ENCODE data around the gene MEN1. TPM values are rescaled to one million over a fixed set of nuclear protein-coding genes. Genes with fewer than 3 reads are reported as not detected.

Gene MEN1
- total RNA-seq, 2 donors from 2014 or later, result 7.2 to 9.8 TPM

DNA sequence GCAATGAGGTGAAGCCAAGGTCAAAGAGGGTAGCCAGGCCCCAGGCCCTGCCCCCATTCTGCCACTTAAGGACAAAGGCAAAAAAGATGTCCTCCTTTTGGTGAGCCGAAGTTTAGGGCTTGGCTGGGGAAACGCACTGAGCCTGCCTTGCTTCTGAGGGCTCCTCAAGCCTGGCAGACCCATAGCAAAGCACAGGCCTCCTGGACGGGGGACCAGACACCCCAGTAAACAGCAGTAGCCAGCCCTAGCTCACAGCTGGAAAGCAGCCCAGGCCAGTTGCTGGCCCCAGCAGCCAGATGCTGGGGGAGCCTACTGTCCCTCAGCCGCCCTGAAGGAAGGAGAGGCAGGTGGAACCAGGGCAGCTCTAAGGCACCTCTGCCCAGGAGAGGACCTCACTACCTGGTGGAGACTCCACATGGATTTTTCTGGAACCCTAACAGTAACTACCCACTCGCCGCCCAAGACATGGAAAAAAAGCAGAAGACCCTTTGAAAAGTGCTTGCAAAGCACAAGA is 46.8 kb downstream of the MEN1 start:
- Histone ChIP-seq H3K36me3 (peaks cover 58% of the 10 kb centered on the region), H3K9me3 (no peaks in the 10 kb centered on the region), H3K4me3 (no peak overlapping the region), H3K4me1 (peaks cover 2 to 73% of the 10 kb centered on the region in 2 donors), H3K27me3 (no peaks in the 10 kb centered on the region), H3K27ac (peak overlapping the region; percentile 75 to 83)
- DNase-seq (ENCODE audit: low spot score), result no peak
- TF ChIP-seq, protein P1, sequence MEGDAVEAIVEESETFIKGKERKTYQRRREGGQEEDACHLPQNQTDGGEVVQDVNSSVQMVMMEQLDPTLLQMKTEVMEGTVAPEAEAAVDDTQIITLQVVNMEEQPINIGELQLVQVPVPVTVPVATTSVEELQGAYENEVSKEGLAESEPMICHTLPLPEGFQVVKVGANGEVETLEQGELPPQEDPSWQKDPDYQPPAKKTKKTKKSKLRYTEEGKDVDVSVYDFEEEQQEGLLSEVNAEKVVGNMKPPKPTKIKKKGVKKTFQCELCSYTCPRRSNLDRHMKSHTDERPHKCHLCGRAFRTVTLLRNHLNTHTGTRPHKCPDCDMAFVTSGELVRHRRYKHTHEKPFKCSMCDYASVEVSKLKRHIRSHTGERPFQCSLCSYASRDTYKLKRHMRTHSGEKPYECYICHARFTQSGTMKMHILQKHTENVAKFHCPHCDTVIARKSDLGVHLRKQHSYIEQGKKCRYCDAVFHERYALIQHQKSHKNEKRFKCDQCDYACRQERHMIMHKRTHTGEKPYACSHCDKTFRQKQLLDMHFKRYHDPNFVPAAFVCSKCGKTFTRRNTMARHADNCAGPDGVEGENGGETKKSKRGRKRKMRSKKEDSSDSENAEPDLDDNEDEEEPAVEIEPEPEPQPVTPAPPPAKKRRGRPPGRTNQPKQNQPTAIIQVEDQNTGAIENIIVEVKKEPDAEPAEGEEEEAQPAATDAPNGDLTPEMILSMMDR (IDR thresholded peaks at IDR 0.05), result no peak

DNA sequence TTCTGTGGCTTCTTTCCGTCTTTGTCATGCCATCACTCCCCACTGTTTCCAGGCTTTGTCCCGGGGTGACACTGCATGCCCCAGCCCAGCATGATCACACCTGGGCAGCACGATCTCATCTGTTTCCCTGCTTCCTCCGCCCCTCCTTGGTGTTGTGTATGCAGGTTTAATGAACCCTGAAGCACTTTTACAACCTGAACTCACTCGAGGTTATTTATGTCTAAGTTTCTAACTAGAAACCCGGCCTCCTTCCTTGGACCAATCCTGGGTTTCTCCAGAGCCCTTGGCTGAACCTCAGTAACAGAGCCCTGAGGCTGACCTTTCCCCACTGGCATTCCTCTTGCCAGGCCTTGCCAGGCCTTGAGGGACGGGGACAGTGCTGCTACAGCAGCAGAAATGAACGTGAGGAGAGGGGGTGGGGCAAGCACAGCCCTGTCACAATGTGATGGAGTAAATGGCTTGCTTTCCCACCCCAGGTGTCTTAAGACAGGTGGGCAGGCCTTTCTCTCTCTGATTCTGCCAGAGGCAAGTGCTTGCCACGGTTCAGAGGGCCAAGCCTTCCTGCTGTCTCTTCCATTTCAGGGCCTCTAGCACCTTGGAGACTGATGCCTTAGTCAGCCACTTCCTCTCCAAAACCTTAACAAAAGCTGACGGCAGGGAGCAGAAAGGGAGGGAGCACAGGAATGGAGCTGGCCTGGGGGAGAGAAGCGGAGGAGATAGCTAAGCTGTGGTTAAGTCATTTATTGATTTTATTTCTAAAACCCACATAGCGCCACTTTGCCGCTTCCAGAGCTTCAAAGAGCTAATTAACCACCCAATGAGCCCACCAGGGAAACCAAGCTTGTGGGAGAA is 47.5 kb downstream of the MEN1 start:
- peaks cover 51% of the 10 kb centered on the region for H3K36me3 ChIP-seq
- no peak for DNase-seq (ENCODE audit: low spot score)
- H3K27ac ChIP-seq, result peak overlapping the region; percentile 75 to 83
- peaks cover 2 to 73% of the 10 kb centered on the region in 2 donors for H3K4me1 ChIP-seq
- no peak overlapping the region for H3K4me3 ChIP-seq
- H3K9me3 ChIP-seq, result no peaks in the 10 kb centered on the region
- TF ChIP-seq, protein P1 (IDR thresholded peaks at IDR 0.05), result no peak
- H3K27me3 ChIP-seq, result no peaks in the 10 kb centered on the region

DNA sequence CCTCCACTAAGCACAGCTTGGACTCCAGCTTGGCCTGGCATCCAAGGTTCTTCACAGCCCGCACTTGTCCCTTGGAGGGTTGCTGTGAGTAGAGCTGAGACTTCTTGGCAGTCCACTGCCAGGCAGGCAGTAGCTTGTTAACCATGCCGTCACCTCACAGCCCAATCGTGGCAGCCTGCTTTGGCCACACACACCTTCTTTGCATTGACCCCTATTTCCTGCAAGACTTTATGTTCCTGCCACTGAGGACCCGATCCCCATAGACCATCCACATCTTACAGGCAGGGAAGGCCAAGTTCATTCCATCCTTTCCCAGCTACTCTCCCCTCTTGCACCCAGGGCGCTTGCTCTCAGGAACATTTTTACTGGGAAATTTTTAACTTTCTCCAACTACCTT is 48.1 kb downstream of the MEN1 start:
- no peaks in the 10 kb centered on the region for H3K9me3 ChIP-seq
- TF ChIP-seq, protein P1 (IDR thresholded peaks at IDR 0.05), result no peak
- no peak for DNase-seq (ENCODE audit: low spot score)
- peak overlapping the region; percentile 75 to 83 for H3K27ac ChIP-seq
- H3K4me3 ChIP-seq, result no peak overlapping the region
- H3K27me3 ChIP-seq, result no peaks in the 10 kb centered on the region
- H3K36me3 ChIP-seq, result peaks cover 45% of the 10 kb centered on the region
- peaks cover 2 to 67% of the 10 kb centered on the region in 2 donors for H3K4me1 ChIP-seq

DNA sequence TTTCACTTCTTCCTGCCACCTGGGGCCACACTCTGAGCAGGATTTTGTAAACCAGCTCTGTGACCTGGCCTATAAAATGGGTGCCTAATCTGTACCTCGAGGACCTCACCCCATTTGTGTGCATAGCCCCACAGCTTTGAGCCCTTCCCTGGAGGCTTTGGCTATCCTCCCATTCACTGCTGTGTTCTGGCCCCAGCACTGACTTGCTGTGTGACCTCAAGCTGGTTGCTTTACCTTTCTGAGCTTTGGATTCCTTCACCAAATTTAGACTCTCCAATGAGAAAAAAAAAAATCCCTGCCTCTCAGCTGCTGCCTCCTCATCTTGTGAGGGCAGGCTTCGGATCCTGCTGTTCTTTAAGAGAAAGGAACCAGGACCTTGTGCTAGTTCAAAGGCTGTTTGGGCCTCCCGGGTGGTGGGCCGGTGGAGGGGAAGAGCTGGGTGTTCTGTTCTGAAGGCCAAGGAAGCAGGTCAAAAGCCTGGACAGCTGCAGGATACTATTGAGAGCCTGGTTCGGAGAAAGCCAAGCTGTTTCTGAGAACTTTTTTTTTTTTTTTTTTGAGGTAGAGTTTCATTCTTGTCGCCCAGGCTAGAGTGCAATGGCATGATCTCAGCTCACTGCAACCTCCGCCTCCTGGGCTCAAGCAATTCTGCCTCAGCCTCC is 49.5 kb downstream of the MEN1 start:
- H3K27ac ChIP-seq, result peak overlapping the region; percentile 81 to 83
- H3K36me3 ChIP-seq, result peaks cover 31% of the 10 kb centered on the region
- peaks cover 2 to 66% of the 10 kb centered on the region in 2 donors for H3K4me1 ChIP-seq
- H3K9me3 ChIP-seq, result no peaks in the 10 kb centered on the region
- TF ChIP-seq, protein P1 (IDR thresholded peaks at IDR 0.05), result no peak
- no peaks in the 10 kb centered on the region for H3K27me3 ChIP-seq
- DNase-seq (ENCODE audit: low spot score), result no peak
- no peak overlapping the region for H3K4me3 ChIP-seq

DNA sequence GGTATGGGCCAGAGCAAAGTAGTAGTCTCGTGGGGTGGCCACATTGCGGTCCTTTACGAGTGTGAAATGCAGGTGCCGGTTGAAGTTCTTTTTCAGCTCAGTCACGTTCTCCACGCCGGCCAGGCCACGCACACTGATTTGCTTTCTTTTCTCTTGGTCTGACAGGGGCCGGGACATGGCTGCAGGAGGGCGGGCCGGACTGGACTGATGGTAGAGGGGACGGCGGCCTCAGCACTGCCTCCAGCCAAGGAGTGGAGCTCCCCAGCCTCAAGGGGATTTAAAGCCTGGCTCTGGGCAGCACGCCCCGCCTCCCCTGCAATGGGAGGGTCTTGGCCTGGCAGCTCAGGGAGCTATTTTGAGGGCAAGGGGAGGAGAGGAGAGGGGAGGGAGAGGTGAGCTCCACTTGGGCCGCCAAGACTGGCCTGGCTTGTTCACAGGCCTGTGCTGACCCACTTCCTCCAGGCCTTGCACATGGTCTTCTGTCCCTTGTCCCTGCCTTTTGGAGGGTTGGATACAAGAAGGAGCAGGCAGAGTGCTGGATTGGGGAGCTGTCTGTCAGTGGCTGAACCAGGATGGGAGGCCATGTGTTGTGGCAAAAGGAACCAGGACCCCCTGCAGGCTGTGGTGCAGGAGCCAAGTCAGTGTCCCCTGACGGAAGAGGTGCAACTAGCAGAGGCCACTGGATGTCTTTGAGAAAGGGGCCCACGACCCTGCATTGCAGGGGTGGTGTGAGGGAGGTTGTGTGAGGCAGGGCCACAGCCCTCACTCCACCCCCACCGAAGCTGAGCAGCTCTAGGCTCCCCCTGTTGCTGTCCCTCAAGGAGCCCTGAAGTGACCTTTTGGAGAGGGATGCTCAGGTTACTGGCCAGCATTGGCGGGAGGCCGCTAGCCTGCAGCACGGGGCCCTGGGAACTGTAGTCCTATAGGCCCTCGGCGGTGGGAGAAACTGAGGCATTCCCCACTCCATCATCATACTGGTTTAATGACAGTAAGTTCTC is 50.3 kb downstream of the MEN1 start, which contains the start of gene PYGM:
TSS of gene PYGM (minus strand) at position 253 of the 998 bp plus-strand sequence. CDS start at position 177, 76 bp downstream.
- H3K27ac ChIP-seq, result peak within 1 kb of the TSS; percentile 81 to 83
- peaks cover 2 to 65% of the 10 kb centered on the region in 2 donors for H3K4me1 ChIP-seq
- H3K36me3 ChIP-seq, result peaks cover 23% of the 10 kb centered on the region
- TF ChIP-seq, protein P1 (IDR thresholded peaks at IDR 0.05), result no peak
- DNase-seq (ENCODE audit: low spot score), result peak; percentile 81
- peak within 1 kb of the TSS; percentile 31 to 46 for H3K4me3 ChIP-seq
- no peaks in the 10 kb centered on the region for H3K9me3 ChIP-seq
- no peaks in the 10 kb centered on the region for H3K27me3 ChIP-seq
